ENCODE measurements around the gene NEK1.

GRCh38 chr4:169649545-169650226, 37.3 kb upstream of the NEK1 start:
- TF ChIP-seq CTCF (conservative IDR thresholded peaks at IDR 0.05 in 1 of 2, IDR thresholded peaks at IDR 0.05 in 1 of 2; ENCODE audit: extremely low read depth in 1 of 2, insufficient read depth in 1 of 2, low read depth in 1 of 2, low read length in 2 of 2) (no peak), EZH2 (IDR thresholded peaks at IDR 0.05; ENCODE audit: borderline replicate concordance, low read length) (no peak)
